Hepatocyte (in vitro differentiated cells): Measurements from ENCODE around the gene RNF34. TPM values are rescaled to one million over a fixed set of nuclear protein-coding genes. Genes with fewer than 3 reads are reported as not detected.

Source experiments
- DNase-seq: peaks from one replicate; pipeline ENCODE4 v3.0.0-alpha.2; 2016; ENCODE audit warnings: low spot score
- H2AFZ ChIP-seq: fragments of 200-600 bp; sonication (generic); 2 replicates; pipeline ENCODE4 v1.6.0; 2016; ENCODE audit warnings: antibody characterized with exemption, mild to moderate bottlenecking
- H3K27ac ChIP-seq: fragments of 200-600 bp; sonication (generic); 2 replicates; pipeline ENCODE4 v1.5.1; 2016; ENCODE audit warnings: mild to moderate bottlenecking
- H3K27me3 ChIP-seq: fragments of 200-600 bp; sonication (generic); 2 replicates; pipeline ENCODE4 v1.6.1; 2016
- H3K36me3 ChIP-seq: fragments of 200-600 bp; sonication (generic); replicated peaks from 2 replicates; pipeline ENCODE4 v1.5.1; 2016; ENCODE audit warnings: low read depth; ENCODE audit not compliant: insufficient read depth
- H3K4me1 ChIP-seq: fragments of 200-600 bp; sonication (generic); 2 replicates; pipeline ENCODE4 v1.5.1; 2016; ENCODE audit warnings: mild to moderate bottlenecking, moderate library complexity; ENCODE audit not compliant: insufficient read depth
- H3K4me2 ChIP-seq: fragments of 200-600 bp; sonication (generic); 2 replicates; pipeline ENCODE4 v1.6.0; 2016
- H3K4me3 ChIP-seq: fragments of 200-600 bp; sonication (generic); 2 replicates; pipeline ENCODE4 v1.5.1; 2016; ENCODE audit warnings: mild to moderate bottlenecking
- H3K79me2 ChIP-seq: fragments of 200-600 bp; sonication (generic); 2 replicates; pipeline ENCODE4 v1.6.0; 2017; ENCODE audit warnings: mild to moderate bottlenecking
- H3K9me2 ChIP-seq: fragments of 200-600 bp; sonication (generic); replicated peaks from 2 replicates; pipeline ENCODE4 v1.6.0; 2017; ENCODE audit warnings: mild to moderate bottlenecking; ENCODE audit not compliant: insufficient read depth
- H3K9me3 ChIP-seq: fragments of 200-600 bp; sonication (generic); 2 replicates; pipeline ENCODE4 v1.5.1; 2016; ENCODE audit warnings: low read depth, mild to moderate bottlenecking
- H4K20me1 ChIP-seq: fragments of 200-600 bp; sonication (generic); 2 replicates; pipeline ENCODE4 v1.6.0; 2016; ENCODE audit warnings: mild to moderate bottlenecking; ENCODE audit not compliant: insufficient read depth, poor library complexity, severe bottlenecking
- CTCF ChIP-seq: fragments of 200-600 bp; sonication (generic); IDR thresholded peaks from 2 replicates; pipeline ENCODE4 v1.5.1; 2016; ENCODE audit warnings: antibody characterized with exemption, mild to moderate bottlenecking; ENCODE audit not compliant: poor library complexity
- EZH2 ChIP-seq: fragments of 200-600 bp; sonication (generic); IDR thresholded peaks from 2 replicates; pipeline ENCODE4 v1.6.1; 2016; ENCODE audit warnings: antibody characterized with exemption, mild to moderate bottlenecking, borderline replicate concordance
- EZH2phosphoT487 ChIP-seq: fragments of 200-600 bp; sonication (generic); IDR thresholded peaks from one replicate; pipeline ENCODE4 v1.6.1; 2018; ENCODE audit warnings: antibody characterized with exemption, mild to moderate bottlenecking, low read depth, moderate library complexity; ENCODE audit not compliant: unreplicated experiment, severe bottlenecking
- WGBS: methylation state at CpG from one replicate; pipeline ENCODE4 v1.1.6; 2016; ENCODE audit warnings: low lambda C conversion rate; ENCODE audit errors: missing lambda C conversion rate; 5-methylcytosine and 5-hydroxymethylcytosine counted together
- polyA plus RNA-seq: library from polyadenylated mRNA; unstranded; fragments of >200 nt; fragmentation: Nextera tagmentation; extraction: Ambion mirVana; gene quantifications from 2 replicates; pipeline ENCODE4 v1.2.1, GENCODE V29; 2016
- total RNA-seq: library from RNA; depleted of rRNA; stranded (reverse); fragments of >200 nt; gene quantifications from 2 replicates; pipeline ENCODE4 v1.2.3, GENCODE V29; 2014

RNF34 gene
- total and polyA plus RNA-seq, 2 experiments from 2014 or later = 37.0 to 42.2 TPM

DNA sequence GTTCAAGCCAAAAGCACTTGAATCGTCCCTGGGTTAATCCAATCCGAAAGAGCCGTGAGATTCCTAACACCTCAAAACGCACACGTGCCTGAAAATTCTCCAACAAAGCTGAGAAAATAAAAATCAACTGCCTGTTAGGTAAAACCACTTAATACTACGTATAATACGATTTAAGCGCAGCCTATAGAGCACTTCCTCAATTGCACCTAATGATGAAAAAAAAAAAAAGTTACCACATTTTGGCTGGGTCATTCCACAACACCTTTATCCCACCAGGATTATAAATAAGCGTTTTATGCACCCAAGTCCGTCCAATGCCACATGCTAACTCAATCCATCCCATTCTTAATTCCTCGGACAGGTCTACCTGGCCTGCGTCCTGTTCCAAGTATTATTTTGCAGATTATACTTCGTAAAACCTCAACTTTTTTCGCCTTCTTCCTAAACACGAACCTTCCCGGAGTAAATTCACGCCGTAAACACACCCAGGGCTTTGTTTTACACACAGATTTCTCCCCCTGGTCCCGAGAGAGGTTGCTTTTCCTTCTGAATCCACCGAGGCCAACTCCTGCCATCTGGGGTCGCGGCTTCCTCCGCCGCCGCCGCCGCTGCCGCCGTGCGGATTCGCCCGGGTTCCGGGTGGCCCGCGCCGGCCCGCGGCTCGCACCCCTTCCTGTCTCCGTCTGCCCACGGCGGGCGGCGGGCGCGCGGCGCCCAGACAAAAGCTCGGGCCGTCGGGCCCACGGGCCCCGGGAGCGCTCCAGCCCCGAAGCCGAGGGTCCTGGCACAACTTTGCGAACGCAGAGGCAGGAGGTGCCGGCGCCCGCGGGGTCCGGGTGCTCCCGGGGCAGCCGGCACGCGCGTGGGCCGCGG lies 66.2 kb downstream of the RNF34 start:
- H3K9me3 ChIP-seq = no peaks in the 10 kb centered on the region
- H3K4me3 ChIP-seq = peak overlapping the region; percentile 72
- no peaks in the 10 kb centered on the region for H3K27me3 ChIP-seq
- H3K4me2 ChIP-seq = peak overlapping the region; percentile 94
- H3K79me2 ChIP-seq = peaks cover 45% of the 10 kb centered on the region
- H4K20me1 ChIP-seq = peaks cover 20% of the 10 kb centered on the region
- no peaks in the 10 kb centered on the region for H3K36me3 ChIP-seq
- DNase-seq = peak; percentile 50
- TF ChIP-seq EZH2 = no peak
- no peak for TF ChIP-seq CTCF
- TF ChIP-seq EZH2phosphoT487 = no peak
- H3K4me1 ChIP-seq = peaks cover 6% of the 10 kb centered on the region
- H3K9me2 ChIP-seq = no peaks in the 10 kb centered on the region
- 13% methylated on average over 60 of the region's 70 CpGs for WGBS
- peak overlapping the region; percentile 32 for H3K27ac ChIP-seq
- peak overlapping the region; percentile 67 for H2AFZ ChIP-seq

GRCh38 chr12:121466794-121467637 lies 67.1 kb downstream of the RNF34 start:
- Histone ChIP-seq H3K4me2 (peak overlapping the region; percentile 97), H3K27me3 (no peaks in the 10 kb centered on the region), H3K4me1 (peaks cover 7% of the 10 kb centered on the region), H3K36me3 (no peaks in the 10 kb centered on the region), H4K20me1 (peaks cover 17% of the 10 kb centered on the region), H3K27ac (peak overlapping the region; percentile 89), H3K9me2 (no peaks in the 10 kb centered on the region), H3K79me2 (peaks cover 37% of the 10 kb centered on the region), H2AFZ (peak overlapping the region; percentile 66), H3K9me3 (no peaks in the 10 kb centered on the region), H3K4me3 (peak overlapping the region; percentile 93)
- peak; percentile 95 for DNase-seq
- no peak for TF ChIP-seq CTCF
- TF ChIP-seq EZH2 = no peak
- no peak for TF ChIP-seq EZH2phosphoT487
- 1% methylated on average over 15 of the region's 139 CpGs for WGBS

DNA sequence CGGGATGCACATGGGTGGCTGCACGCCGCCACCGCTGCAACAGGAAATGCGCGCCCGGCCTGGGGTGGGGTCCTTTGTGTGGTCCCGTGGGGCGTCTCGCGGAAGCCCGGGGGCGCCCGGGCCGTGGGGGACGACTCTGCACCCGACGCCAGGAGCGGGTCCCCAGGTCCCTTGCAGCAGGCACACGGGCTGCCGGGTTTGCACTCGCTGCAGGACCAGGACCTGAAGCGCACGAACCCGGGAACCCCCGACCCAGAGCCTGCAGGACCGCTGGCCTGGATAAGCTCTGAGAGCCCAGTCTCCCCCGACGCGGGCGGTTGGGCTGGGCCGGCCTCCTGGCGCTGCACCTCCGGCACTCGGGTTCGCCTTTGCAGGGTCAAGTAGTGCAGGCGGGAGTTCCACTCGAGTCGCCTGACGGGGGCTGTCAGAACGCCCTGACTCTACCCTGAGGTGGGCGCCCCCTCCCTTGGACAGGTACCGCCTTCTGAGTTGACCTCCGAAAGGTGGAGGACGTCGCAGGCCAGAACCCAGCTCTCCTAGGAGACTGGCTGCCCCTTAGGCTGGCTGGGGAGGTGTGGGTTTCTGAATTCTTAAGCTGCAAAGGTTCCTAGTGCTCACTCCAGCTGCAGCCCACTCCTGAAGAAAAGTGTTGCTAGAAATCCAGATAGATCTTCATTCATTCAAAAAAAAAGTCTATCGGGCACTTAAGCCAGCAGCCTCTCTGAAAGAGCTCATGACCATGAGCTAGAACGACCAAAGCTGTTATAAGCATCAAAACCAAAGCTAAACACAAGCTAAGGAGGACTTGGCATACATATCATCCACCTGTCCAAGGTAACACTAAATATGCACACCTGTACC lies 68.0 kb downstream of the RNF34 start:
- Histone ChIP-seq H2AFZ (peak overlapping the region; percentile 53), H4K20me1 (peaks cover 17% of the 10 kb centered on the region), H3K27me3 (no peaks in the 10 kb centered on the region), H3K4me3 (peak overlapping the region; percentile 75), H3K27ac (no peak overlapping the region), H3K79me2 (peaks cover 29% of the 10 kb centered on the region), H3K36me3 (no peaks in the 10 kb centered on the region), H3K4me2 (peak overlapping the region; percentile 97), H3K9me3 (no peaks in the 10 kb centered on the region), H3K4me1 (peaks cover 15% of the 10 kb centered on the region), H3K9me2 (no peaks in the 10 kb centered on the region)
- WGBS = 13% methylated on average over 30 of the region's 48 CpGs
- TF ChIP-seq EZH2phosphoT487 = no peak
- TF ChIP-seq EZH2 = no peak
- TF ChIP-seq CTCF = no peak
- DNase-seq = peak; percentile 39
